Breast epithelium (tissue), 3 donors: Measurements from ENCODE around the gene FAM25A.

Source experiments
- CTCF ChIP-seq, 3 donors: fragments of 450-650 bp; IDR thresholded peaks; one replicate each; pipeline ENCODE4 v1.5.1; 2016 to 2017; ENCODE audit warnings: antibody characterized with exemption in 3 of 3, mild to moderate bottlenecking in 3 of 3, moderate library complexity in 3 of 3
- POLR2A ChIP-seq: fragments of 450-650 bp; IDR thresholded peaks from one replicate; pipeline ENCODE4 v1.6.1; 2016; ENCODE audit warnings: antibody characterized with exemption, mild to moderate bottlenecking, moderate library complexity
- POLR2AphosphoS5 ChIP-seq, 3 donors: sonication (generic); formaldehyde crosslinking; IDR thresholded peaks; one replicate each; pipeline ENCODE4 v1.6.1; 2017; ENCODE audit warnings: antibody characterized with exemption in 3 of 3

GRCh38 chr10:86988520-86988919 is 31.6 kb upstream of the FAM25A start:
- no peak for TF ChIP-seq CTCF (IDR thresholded peaks at IDR 0.05)
- TF ChIP-seq POLR2A = no peak
- no peak for TF ChIP-seq POLR2AphosphoS5 (IDR thresholded peaks at IDR 0.05)
